K562 (cell line): ENCODE measurements around the gene CHST12. TPM values are rescaled to one million over a fixed set of nuclear protein-coding genes. Genes with fewer than 3 reads are reported as not detected.
A peak's percentile ranks its signal among the peaks of the same experiment; 100 is the strongest.

Experiments used
- ATAC-seq: fragments of 200-7000 bp; cut with Tn5 transposase; 3 replicates; pipeline ENCODE4 v1.9.1; 2020; ENCODE audit warnings: moderate library complexity
- BruUV-seq: library from RNA; stranded (reverse); fragments of 400-500 nt; replicated peaks from 2 replicates; lab custom pipeline; 2021; lab: Mats Ljungman, UMichigan
- CTCF ChIA-PET: fragments of 300-600 bp; formaldehyde crosslinking; extraction: SDS; loops from one replicate; lab custom pipeline; 2021; ENCODE audit warnings: low intra/inter-chr PET ratio; lab: Yijun Ruan, JAX
- POLR2A ChIA-PET: fragments of 300-600, 350-650 bp; sonication (Branson Sonifier 250); formaldehyde crosslinking; extraction: SDS; loops from one replicate; lab custom pipeline; 2021; ENCODE audit warnings: antibody characterized with exemption, inconsistent platforms; lab: Yijun Ruan, JAX
- DNase-seq, 4 experiments: peaks; one replicate each; pipeline versions ENCODE4 v3.0.0 to v3.0.0-alpha.2; 2011 to 2018; ENCODE audit warnings: low spot score in 3 of 4, mixed read lengths in 3 of 4; ENCODE audit errors: extremely low read depth in 1 of 4
- FAIRE-seq: peaks from 2 replicates; lab custom pipeline; 2011; peaks lifted over from hg19 to GRCh38; lab: Jason Lieb, UNC
- H2AFZ ChIP-seq: 2 replicates; pipeline ENCODE4 v1.6.0; 2011; ENCODE audit warnings: low read depth, low read length, control low read depth, inconsistent platforms
- H3K27ac ChIP-seq: fragments of 200-600 bp; 3 replicates; pipeline ENCODE4 v1.8.0; 2011; ENCODE audit warnings: low read depth, mild to moderate bottlenecking, control low read depth, inconsistent platforms, low read length, moderate library complexity, mixed read lengths; ENCODE audit errors: extremely low read depth
- H3K27me3 ChIP-seq, 2 experiments: fragments of 300-600 bp in 1 of 2; 2 replicates in 1 of 2; 3 replicates in 1 of 2; pipeline versions ENCODE4 v1.6.0 to v1.8.0; 2011; ENCODE audit warnings: inconsistent platforms in 2 of 2, low read length in 2 of 2, mild to moderate bottlenecking in 1 of 2, mixed read lengths in 1 of 2, moderate library complexity in 1 of 2; ENCODE audit not compliant: control insufficient read depth in 2 of 2, insufficient read depth in 2 of 2
- H3K36me3 ChIP-seq: fragments of 300-600 bp; 3 replicates; pipeline ENCODE4 v1.8.0; 2011; ENCODE audit warnings: mild to moderate bottlenecking, low read length, inconsistent platforms; ENCODE audit not compliant: control insufficient read depth, insufficient read depth
- H3K4me1 ChIP-seq, 2 experiments: fragments of 200-600 bp in 1 of 2; replicated peaks in 1 of 2; 2 replicates in 1 of 2; 3 replicates in 1 of 2; pipeline versions ENCODE4 v1.5.1 to v1.8.0; 2011; ENCODE audit warnings: inconsistent platforms in 2 of 2, low read length in 2 of 2, mild to moderate bottlenecking in 1 of 2, mixed read lengths in 1 of 2, moderate library complexity in 1 of 2; ENCODE audit not compliant: control insufficient read depth in 2 of 2, insufficient read depth in 2 of 2
- H3K4me2 ChIP-seq: 2 replicates; pipeline ENCODE4 v1.6.1; 2011; ENCODE audit warnings: low read length, control low read depth, inconsistent platforms, mixed read lengths; ENCODE audit not compliant: insufficient read depth
- H3K4me3 ChIP-seq: fragments of 200-600 bp; sonication (generic), shearing (Covaris generic); 2 replicates; pipeline ENCODE4 v1.5.1; 2016; ENCODE audit warnings: control low read depth, inconsistent platforms
- H3K79me2 ChIP-seq: fragments of 200-600 bp; 3 replicates; pipeline ENCODE4 v1.8.0; 2011; ENCODE audit warnings: low read length, inconsistent platforms; ENCODE audit not compliant: control insufficient read depth, insufficient read depth
- H3K9ac ChIP-seq, 2 experiments: 2 replicates each; pipeline versions ENCODE4 v1.6.0 to v1.6.1; 2011; ENCODE audit warnings: low read depth in 2 of 2, low read length in 2 of 2, control low read depth in 1 of 2, inconsistent platforms in 1 of 2, mild to moderate bottlenecking in 1 of 2, mixed read lengths in 1 of 2; ENCODE audit not compliant: insufficient read depth in 1 of 2
- H3K9me1 ChIP-seq: one replicate; pipeline ENCODE4 v1.6.0; 2011; ENCODE audit warnings: inconsistent platforms, mild to moderate bottlenecking, low read length, moderate library complexity; ENCODE audit not compliant: control insufficient read depth, insufficient read depth
- H3K9me3 ChIP-seq: replicated peaks from 2 replicates; pipeline ENCODE4 v1.5.1; 2011; ENCODE audit warnings: low read depth, low read length, inconsistent platforms; ENCODE audit not compliant: control insufficient read depth, insufficient read depth
- H4K20me1 ChIP-seq: replicated peaks from 2 replicates; pipeline ENCODE4 v1.6.1; 2011; ENCODE audit warnings: low read length, inconsistent platforms, mixed read lengths; ENCODE audit not compliant: control insufficient read depth, insufficient read depth
- CSDE1 ChIP-seq, 2 experiments: fragments of 450-650 bp; IDR thresholded peaks; 2 replicates each; pipeline ENCODE4 v1.6.1; 2016; ENCODE audit warnings: mild to moderate bottlenecking in 1 of 2
- FOXP1 ChIP-seq: sonication (generic); formaldehyde crosslinking; IDR thresholded peaks from 2 replicates; pipeline ENCODE4 v1.8.0; 2022; ENCODE audit warnings: mild to moderate bottlenecking, missing genetic modification reagents
- SNIP1 ChIP-seq: fragments of 450-650 bp; IDR thresholded peaks from 2 replicates; pipeline ENCODE4 v1.7.1; 2017; ENCODE audit warnings: low read depth, mild to moderate bottlenecking
- SREBF1 ChIP-seq: fragments of 150-350 bp; IDR thresholded peaks from 2 replicates; pipeline ENCODE4 v1.6.1; 2014; ENCODE audit warnings: antibody characterized with exemption, low read depth, low read length, borderline replicate concordance
- ZBTB7A ChIP-seq: IDR thresholded peaks from 2 replicates; pipeline ENCODE4 v1.6.1; 2011; ENCODE audit warnings: low read depth, mild to moderate bottlenecking, low read length, moderate library complexity, borderline replicate concordance; ENCODE audit not compliant: control insufficient read depth
- ZNF354B ChIP-seq: fragments of 250-450 bp; sonication (Bioruptor Pico); IDR thresholded peaks from 2 replicates; pipeline ENCODE4 v1.4.0; 2020
- ZNF511 ChIP-seq: sonication (generic); formaldehyde crosslinking; IDR thresholded peaks from 2 replicates; pipeline ENCODE4 v1.8.0; 2022; ENCODE audit warnings: mild to moderate bottlenecking, missing genetic modification reagents
- WGBS: fragments of 100-300 bp; shearing (Covaris generic); methylation state at CpG from one replicate; pipeline ENCODE4 v1.1.6; 2016; ENCODE audit warnings: low coverage, mixed read lengths; ENCODE audit not compliant: insufficient coverage; ENCODE audit errors: missing lambda C conversion rate; 5-methylcytosine and 5-hydroxymethylcytosine counted together
- in situ Hi-C: fragments of 300-500 bp; cut with MboI; formaldehyde crosslinking; loops from 4 replicates; pipeline ENCODE4 v1.15.0; 2018; ENCODE audit warnings: inconsistent platforms, mixed read lengths
- intact Hi-C: fragments of 100-400 bp; cut with micrococcal nuclease; formaldehyde crosslinking; loops from 2 replicates; pipeline ENCODE4 v1.14.2; 2022
- polyA plus RNA-seq, 8 experiments: library from polyadenylated mRNA; depleted of rRNA in 4 of 8; stranded (reverse) in 5 of 8; unstranded in 3 of 8; fragments of >200 nt; fragmentation: Nextera tagmentation in 2 of 8; fragmentation: Illumina TruSeq in 1 of 8; extraction: Ambion mirVana in 2 of 8; extraction: Trizol in 1 of 8; gene quantifications; 2 replicates each; pipeline versions ENCODE4 v1.2.1 to v1.2.3, GENCODE V29; 2011 to 2014; ENCODE audit warnings: inconsistent platforms in 1 of 8, missing spikeins in 1 of 8
- small RNA-seq: library from RNA; depleted of rRNA; stranded (forward); fragments of <200 nt; gene quantifications from one replicate; pipeline ENCODE3, GENCODE V24; 2014
- total RNA-seq, 7 experiments: library from RNA; depleted of rRNA in 6 of 7; stranded (reverse); fragments of >200 nt in 6 of 7; fragmentation: Illumina TruSeq in 2 of 7; extraction: Trizol in 2 of 7; gene quantifications; 2 replicates each; pipeline versions ENCODE4 v1.2.1 to v1.2.3, GENCODE V29; 2011 to 2021; ENCODE audit warnings: low replicate concordance in 1 of 7

Gene CHST12
- total and polyA plus RNA-seq, 9 of the 15 experiments (the other 6 are each of a cell fraction or from before 2014, with no cell fraction given): 0.18 to 19.8 (median 3.6) TPM

GRCh38 chr7:2497065-2497464, 93.7 kb downstream of the CHST12 start (continued):
- no peak for TF ChIP-seq ZNF511
- TF ChIP-seq SNIP1: no peak

DNA sequence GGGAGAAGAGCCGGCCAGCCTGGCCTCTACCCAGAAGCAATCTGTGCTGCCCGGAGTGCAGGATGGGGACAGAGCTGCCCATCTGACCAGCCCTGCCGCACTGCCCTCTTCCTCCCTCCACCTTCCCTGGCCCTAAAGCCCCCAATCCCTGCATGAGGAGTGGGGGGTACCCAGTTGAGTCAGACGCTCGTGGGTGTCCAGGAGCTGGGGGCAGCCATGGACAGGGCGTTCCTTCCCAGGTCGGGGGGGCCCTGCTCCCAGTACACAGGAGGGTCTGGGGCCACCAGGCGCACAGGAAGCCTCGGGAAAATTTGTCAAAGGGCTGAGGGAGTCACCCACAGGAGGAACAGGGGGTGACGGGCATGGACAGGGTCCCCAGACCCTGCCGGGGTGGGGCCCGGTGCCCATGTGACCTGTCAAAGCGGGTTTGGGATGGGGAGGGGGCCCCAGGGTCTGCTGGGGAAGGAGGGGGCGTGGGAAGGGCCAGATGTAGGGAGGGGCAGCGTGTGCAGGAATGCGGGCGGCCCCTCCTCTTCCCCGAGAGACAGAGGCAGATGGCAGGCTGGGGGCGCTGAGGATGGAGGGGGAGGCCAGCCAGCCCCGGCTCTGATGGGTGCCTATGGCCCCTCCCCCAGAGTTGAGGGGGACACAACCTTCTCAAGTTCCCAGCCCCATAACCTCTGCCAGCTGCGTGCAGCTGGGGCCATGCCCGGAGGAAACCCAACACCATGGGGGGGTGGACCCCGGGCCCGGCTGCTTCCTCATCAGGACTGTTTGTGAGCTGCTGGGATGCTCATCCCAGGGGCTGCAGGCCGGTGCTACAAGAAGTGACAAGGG, 94.3 kb downstream of the CHST12 start:
- H2AFZ ChIP-seq: no peak overlapping the region
- H3K27me3 ChIP-seq: peaks cover 6 to 35% of the 10 kb centered on the region in 2 experiments; a peak in 3 of 5 replicates
- no peaks in the 10 kb centered on the region for H3K9me1 ChIP-seq
- H3K9ac ChIP-seq: no peak overlapping the region
- DNase-seq (no peak), ATAC-seq (no peak), FAIRE-seq (no peak)
- in situ Hi-C loops: no loop called here
- H3K27ac ChIP-seq: no peak overlapping the region
- H3K4me1 ChIP-seq: peaks cover 0 to 50% of the 10 kb centered on the region in 2 experiments; a peak in 2 of 5 replicates
- H3K79me2 ChIP-seq: no peaks in the 10 kb centered on the region
- BruUV-seq: no TSS peak
- H3K36me3 ChIP-seq: no peaks in the 10 kb centered on the region
- intact Hi-C loops: no loop called here
- no peaks in the 10 kb centered on the region for H3K9me3 ChIP-seq
- no peak overlapping the region for H3K4me3 ChIP-seq
- TF ChIP-seq FOXP1 (no peak), SREBF1 (no peak), ZNF354B (CRISPR knock-in tag) (no peak), ZBTB7A (0 out of 2 replicates have a peak, but pooled peaks have one; percentile 8), CSDE1 (IDR thresholded peaks at IDR 0.05) (no peak)
- POLR2A ChIA-PET: interaction anchor here (0.9 to 1.6 kb wide), 3 partner anchors 11 to 212 kb away, joined by 3 to 8 read pairs (median 4); no protein-coding TSS in a partner anchor
- H4K20me1 ChIP-seq: no peaks in the 10 kb centered on the region
- CTCF ChIA-PET: no interaction called here
- no peak overlapping the region for H3K4me2 ChIP-seq
- 3% methylated on average over 15 of the region's 25 CpGs for WGBS

Small RNA genes within 50 kb of the gene (small RNA-seq; reads per million reads assigned to genes)
- gene AC004840.2: not detected

Other genes starting within 250 kb of the CHST12 start
Only the 7 nearest of the 10 such genes appear.
- gene NUDT1, start 161.4 kb upstream of the CHST12 start, total RNA-seq (2014; rRNA removed): 73.3 and 79.6 TPM in 2 replicates
- 12.7 and 25.8 TPM in 2 replicates for gene NUDT1, start 161.4 kb upstream of the CHST12 start, total RNA-seq (2014; rRNA removed; fragmentation: Illumina TruSeq; extraction: Trizol)
- gene NUDT1, start 161.4 kb upstream of the CHST12 start, total RNA-seq (2015; rRNA removed; fragmentation: Illumina TruSeq; extraction: Trizol): 45.8 and 48.5 TPM in 2 replicates
- 39.3 and 44.8 TPM in 2 replicates for gene NUDT1, start 161.4 kb upstream of the CHST12 start, total RNA-seq (2021)
- 26.0 and 32.1 TPM in 2 replicates for gene NUDT1, start 161.4 kb upstream of the CHST12 start, polyA plus RNA-seq (2011; rRNA removed)
- gene NUDT1, start 161.4 kb upstream of the CHST12 start, polyA plus RNA-seq (2014; fragmentation: Illumina TruSeq; extraction: Trizol): 29.6 and 41.1 TPM in 2 replicates
- 10 to 100 TPM in 1 of 2 experiments, 1 to 10 TPM in 1; 5.3 to 16.2 TPM for gene NUDT1, start 161.4 kb upstream of the CHST12 start, polyA plus RNA-seq (2014; fragmentation: Nextera tagmentation; extraction: Ambion mirVana)
- gene NUDT1, start 161.4 kb upstream of the CHST12 start, polyA plus RNA-seq (2014; rRNA removed): 63.1 and 64.4 TPM in 2 replicates
- 5.5 and 9.1 TPM in 2 replicates for gene SNX8, start 89.2 kb upstream of the CHST12 start, total RNA-seq (2014; rRNA removed)
- 8.7 and 12.5 TPM in 2 replicates for gene SNX8, start 89.2 kb upstream of the CHST12 start, total RNA-seq (2014; rRNA removed; fragmentation: Illumina TruSeq; extraction: Trizol)
- gene SNX8, start 89.2 kb upstream of the CHST12 start, total RNA-seq (2015; rRNA removed; fragmentation: Illumina TruSeq; extraction: Trizol): 15.9 and 16.9 TPM in 2 replicates
- gene SNX8, start 89.2 kb upstream of the CHST12 start, total RNA-seq (2021): 50.4 and 51.6 TPM in 2 replicates
- 45.7 and 47.0 TPM in 2 replicates for gene SNX8, start 89.2 kb upstream of the CHST12 start, polyA plus RNA-seq (2011; rRNA removed)
- 33.3 and 35.4 TPM in 2 replicates for gene SNX8, start 89.2 kb upstream of the CHST12 start, polyA plus RNA-seq (2014; fragmentation: Illumina TruSeq; extraction: Trizol)
- 1 to 10 TPM; 2.7 to 7.7 TPM for gene SNX8, start 89.2 kb upstream of the CHST12 start, polyA plus RNA-seq (2014; fragmentation: Nextera tagmentation; extraction: Ambion mirVana)
- 17.2 and 32.5 TPM in 2 replicates for gene SNX8, start 89.2 kb upstream of the CHST12 start, polyA plus RNA-seq (2014; rRNA removed)
- gene EIF3B, start 48.8 kb upstream of the CHST12 start, total RNA-seq (2014; rRNA removed): 334 and 358 TPM in 2 replicates
- 357 and 410 TPM in 2 replicates for gene EIF3B, start 48.8 kb upstream of the CHST12 start, total RNA-seq (2014; rRNA removed; fragmentation: Illumina TruSeq; extraction: Trizol)
- gene EIF3B, start 48.8 kb upstream of the CHST12 start, total RNA-seq (2015; rRNA removed; fragmentation: Illumina TruSeq; extraction: Trizol): 407 and 420 TPM in 2 replicates
- gene EIF3B, start 48.8 kb upstream of the CHST12 start, total RNA-seq (2021): 387 and 416 TPM in 2 replicates
- 216 and 279 TPM in 2 replicates for gene EIF3B, start 48.8 kb upstream of the CHST12 start, polyA plus RNA-seq (2011; rRNA removed)
- 494 and 496 TPM in 2 replicates for gene EIF3B, start 48.8 kb upstream of the CHST12 start, polyA plus RNA-seq (2014; fragmentation: Illumina TruSeq; extraction: Trizol)
- 10 to 100 TPM; 25.9 to 57.6 TPM for gene EIF3B, start 48.8 kb upstream of the CHST12 start, polyA plus RNA-seq (2014; fragmentation: Nextera tagmentation; extraction: Ambion mirVana)
- 263 and 278 TPM in 2 replicates for gene EIF3B, start 48.8 kb upstream of the CHST12 start, polyA plus RNA-seq (2014; rRNA removed)
- not detected in 2 replicates for gene GRIFIN, start 72.8 kb downstream of the CHST12 start, total RNA-seq (2014; rRNA removed)
- gene GRIFIN, start 72.8 kb downstream of the CHST12 start, total RNA-seq (2014; rRNA removed; fragmentation: Illumina TruSeq; extraction: Trizol): not detected in 2 replicates
- not detected in 2 replicates for gene GRIFIN, start 72.8 kb downstream of the CHST12 start, total RNA-seq (2015; rRNA removed; fragmentation: Illumina TruSeq; extraction: Trizol)
- gene GRIFIN, start 72.8 kb downstream of the CHST12 start, total RNA-seq (2021): not detected in 2 replicates
- gene GRIFIN, start 72.8 kb downstream of the CHST12 start, polyA plus RNA-seq (2011; rRNA removed): not detected in 2 replicates
- not detected in 2 replicates for gene GRIFIN, start 72.8 kb downstream of the CHST12 start, polyA plus RNA-seq (2014; fragmentation: Illumina TruSeq; extraction: Trizol)
- not detected for gene GRIFIN, start 72.8 kb downstream of the CHST12 start, polyA plus RNA-seq (2014; fragmentation: Nextera tagmentation; extraction: Ambion mirVana)
- not detected in 2 replicates for gene GRIFIN, start 72.8 kb downstream of the CHST12 start, polyA plus RNA-seq (2014; rRNA removed)
- gene LFNG, start 116.2 kb downstream of the CHST12 start, total RNA-seq (2014; rRNA removed): 0.49 and 0.73 TPM in 2 replicates
- gene LFNG, start 116.2 kb downstream of the CHST12 start, total RNA-seq (2014; rRNA removed; fragmentation: Illumina TruSeq; extraction: Trizol): 0.18 and 0.22 TPM in 2 replicates
- 0.25 and 0.30 TPM in 2 replicates for gene LFNG, start 116.2 kb downstream of the CHST12 start, total RNA-seq (2015; rRNA removed; fragmentation: Illumina TruSeq; extraction: Trizol)
- gene LFNG, start 116.2 kb downstream of the CHST12 start, total RNA-seq (2021): 0.81 and 0.89 TPM in 2 replicates
- gene LFNG, start 116.2 kb downstream of the CHST12 start, polyA plus RNA-seq (2011; rRNA removed): 0.86 and 1.2 TPM in 2 replicates
- gene LFNG, start 116.2 kb downstream of the CHST12 start, polyA plus RNA-seq (2014; fragmentation: Illumina TruSeq; extraction: Trizol): 0.24 and 0.39 TPM in 2 replicates
- under 1 TPM in 1 of 2 experiments, not detected in 1; 0.03 TPM for gene LFNG, start 116.2 kb downstream of the CHST12 start, polyA plus RNA-seq (2014; fragmentation: Nextera tagmentation; extraction: Ambion mirVana)
- gene LFNG, start 116.2 kb downstream of the CHST12 start, polyA plus RNA-seq (2014; rRNA removed): 0.25 and 0.28 TPM in 2 replicates
- gene BRAT1, start 151.9 kb downstream of the CHST12 start, total RNA-seq (2014; rRNA removed): 48.2 and 53.8 TPM in 2 replicates
- gene BRAT1, start 151.9 kb downstream of the CHST12 start, total RNA-seq (2014; rRNA removed; fragmentation: Illumina TruSeq; extraction: Trizol): 1.9 and 3.7 TPM in 2 replicates
- gene BRAT1, start 151.9 kb downstream of the CHST12 start, total RNA-seq (2015; rRNA removed; fragmentation: Illumina TruSeq; extraction: Trizol): 14.6 and 17.4 TPM in 2 replicates
- 49.6 and 49.8 TPM in 2 replicates for gene BRAT1, start 151.9 kb downstream of the CHST12 start, total RNA-seq (2021)
- gene BRAT1, start 151.9 kb downstream of the CHST12 start, polyA plus RNA-seq (2011; rRNA removed): 10.5 and 23.7 TPM in 2 replicates
- 5.8 and 20.3 TPM in 2 replicates for gene BRAT1, start 151.9 kb downstream of the CHST12 start, polyA plus RNA-seq (2014; fragmentation: Illumina TruSeq; extraction: Trizol)
- under 1 TPM; 0.13 to 0.31 TPM for gene BRAT1, start 151.9 kb downstream of the CHST12 start, polyA plus RNA-seq (2014; fragmentation: Nextera tagmentation; extraction: Ambion mirVana)
- 35.3 and 39.1 TPM in 2 replicates for gene BRAT1, start 151.9 kb downstream of the CHST12 start, polyA plus RNA-seq (2014; rRNA removed)
- gene IQCE, start 155.4 kb downstream of the CHST12 start, total RNA-seq (2014; rRNA removed): 7.2 and 8.5 TPM in 2 replicates
- 1.7 and 3.5 TPM in 2 replicates for gene IQCE, start 155.4 kb downstream of the CHST12 start, total RNA-seq (2014; rRNA removed; fragmentation: Illumina TruSeq; extraction: Trizol)
- 3.7 and 4.2 TPM in 2 replicates for gene IQCE, start 155.4 kb downstream of the CHST12 start, total RNA-seq (2015; rRNA removed; fragmentation: Illumina TruSeq; extraction: Trizol)
- gene IQCE, start 155.4 kb downstream of the CHST12 start, total RNA-seq (2021): 7.8 and 8.7 TPM in 2 replicates
- 3.2 and 5.0 TPM in 2 replicates for gene IQCE, start 155.4 kb downstream of the CHST12 start, polyA plus RNA-seq (2011; rRNA removed)
- gene IQCE, start 155.4 kb downstream of the CHST12 start, polyA plus RNA-seq (2014; fragmentation: Illumina TruSeq; extraction: Trizol): 4.4 and 6.5 TPM in 2 replicates
- gene IQCE, start 155.4 kb downstream of the CHST12 start, polyA plus RNA-seq (2014; fragmentation: Nextera tagmentation; extraction: Ambion mirVana): under 1 TPM; 0.18 to 0.28 TPM
- 5.1 and 6.1 TPM in 2 replicates for gene IQCE, start 155.4 kb downstream of the CHST12 start, polyA plus RNA-seq (2014; rRNA removed)